Measurements from ENCODE around the gene DNASE2.

- TF ChIP-seq, protein P1, sequence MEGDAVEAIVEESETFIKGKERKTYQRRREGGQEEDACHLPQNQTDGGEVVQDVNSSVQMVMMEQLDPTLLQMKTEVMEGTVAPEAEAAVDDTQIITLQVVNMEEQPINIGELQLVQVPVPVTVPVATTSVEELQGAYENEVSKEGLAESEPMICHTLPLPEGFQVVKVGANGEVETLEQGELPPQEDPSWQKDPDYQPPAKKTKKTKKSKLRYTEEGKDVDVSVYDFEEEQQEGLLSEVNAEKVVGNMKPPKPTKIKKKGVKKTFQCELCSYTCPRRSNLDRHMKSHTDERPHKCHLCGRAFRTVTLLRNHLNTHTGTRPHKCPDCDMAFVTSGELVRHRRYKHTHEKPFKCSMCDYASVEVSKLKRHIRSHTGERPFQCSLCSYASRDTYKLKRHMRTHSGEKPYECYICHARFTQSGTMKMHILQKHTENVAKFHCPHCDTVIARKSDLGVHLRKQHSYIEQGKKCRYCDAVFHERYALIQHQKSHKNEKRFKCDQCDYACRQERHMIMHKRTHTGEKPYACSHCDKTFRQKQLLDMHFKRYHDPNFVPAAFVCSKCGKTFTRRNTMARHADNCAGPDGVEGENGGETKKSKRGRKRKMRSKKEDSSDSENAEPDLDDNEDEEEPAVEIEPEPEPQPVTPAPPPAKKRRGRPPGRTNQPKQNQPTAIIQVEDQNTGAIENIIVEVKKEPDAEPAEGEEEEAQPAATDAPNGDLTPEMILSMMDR (IDR thresholded peaks at IDR 0.05; ENCODE audit: low read depth, low read length): no peak
- no peak for TF ChIP-seq POLR2A (IDR thresholded peaks at IDR 0.05; ENCODE audit: extremely low read depth, insufficient read length)
- TF ChIP-seq, protein P2, sequence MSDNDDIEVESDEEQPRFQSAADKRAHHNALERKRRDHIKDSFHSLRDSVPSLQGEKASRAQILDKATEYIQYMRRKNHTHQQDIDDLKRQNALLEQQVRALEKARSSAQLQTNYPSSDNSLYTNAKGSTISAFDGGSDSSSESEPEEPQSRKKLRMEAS (IDR thresholded peaks at IDR 0.05; ENCODE audit: low read depth, low read length): no peak
- TF ChIP-seq MYC (IDR thresholded peaks at IDR 0.05; ENCODE audit: low read depth, low read length): no peak
These were observed 12.6 kb downstream of the DNASE2 start for GRCh38 chr19:12868540-12869112.

Data from NB4 (cell line).